WTC11 (cell line): Measurements from ENCODE around the gene SMYD3. TPM values are rescaled to one million over a fixed set of nuclear protein-coding genes. Genes with fewer than 3 reads are reported as not detected.

Experiments used
- ATAC-seq: fragments of 200-7000 bp; cut with Tn5 transposase; 2 replicates; pipeline ENCODE4 v1.10.0; 2021; ENCODE audit warnings: mild to moderate bottlenecking, moderate library complexity
- CTCF ChIA-PET: fragments of 300-600 bp; sonication (Branson Sonifier 250); formaldehyde crosslinking; loops from one replicate; lab custom pipeline; 2021; ENCODE audit warnings: antibody characterized with exemption; lab: Charles Lee
- POLR2A ChIA-PET: fragments of 350-600 bp; sonication (Branson Sonifier 250); formaldehyde crosslinking; loops from one replicate; lab custom pipeline; 2021; ENCODE audit warnings: antibody characterized with exemption; lab: Charles Lee
- DNase-seq: peaks from one replicate; pipeline ENCODE4 v3.0.0; 2021; ENCODE audit warnings: low spot score
- H3K27ac Mint-ChIP-seq: 2 replicates; pipeline ENCODE4 v1.8.0; 2021; ENCODE audit warnings: mixed read lengths
- H3K27me3 Mint-ChIP-seq: 2 replicates; pipeline ENCODE4 v1.8.0; 2021; ENCODE audit warnings: low read depth, mild to moderate bottlenecking, moderate library complexity, mixed read lengths
- H3K36me3 Mint-ChIP-seq: 2 replicates; pipeline ENCODE4 v1.8.0; 2021; ENCODE audit warnings: mixed read lengths
- H3K4me1 Mint-ChIP-seq: 2 replicates; pipeline ENCODE4 v1.8.0; 2022; ENCODE audit warnings: mixed read lengths
- H3K4me3 Mint-ChIP-seq: 2 replicates; pipeline ENCODE4 v1.8.0; 2021; ENCODE audit warnings: mild to moderate bottlenecking, moderate library complexity, mixed read lengths
- H3K9me3 Mint-ChIP-seq: 2 replicates; pipeline ENCODE4 v1.8.0; 2021; ENCODE audit warnings: mixed read lengths
- ATF2 ChIP-seq: sonication (generic); formaldehyde crosslinking; IDR thresholded peaks from 2 replicates; pipeline ENCODE4 v1.8.1; 2022; ENCODE audit warnings: low read depth, missing genetic modification reagents, borderline replicate concordance
- CDX4 ChIP-seq: fragments of 250-450 bp; sonication (Bioruptor Pico); IDR thresholded peaks from 2 replicates; pipeline ENCODE4 v1.9.0; 2021; ENCODE audit warnings: moderate library complexity, mild to moderate bottlenecking, inconsistent platforms, borderline replicate concordance
- CREM ChIP-seq: sonication (generic); formaldehyde crosslinking; IDR thresholded peaks from 2 replicates; pipeline ENCODE4 v1.8.1; 2022; ENCODE audit warnings: mild to moderate bottlenecking, missing genetic modification reagents, moderate library complexity
- GRHL2 ChIP-seq: fragments of 250-450 bp; sonication (Bioruptor Pico); IDR thresholded peaks from 2 replicates; pipeline ENCODE4 v1.8.0; 2022; ENCODE audit warnings: mild to moderate bottlenecking, moderate library complexity; ENCODE audit not compliant: insufficient replicate concordance, severe bottlenecking
- IRF2 ChIP-seq: sonication (generic); formaldehyde crosslinking; IDR thresholded peaks from 2 replicates; pipeline ENCODE4 v1.8.0; 2022; ENCODE audit warnings: low read depth, missing genetic modification reagents, borderline replicate concordance
- JAZF1 ChIP-seq: fragments of 250-450 bp; sonication (Bioruptor Pico); IDR thresholded peaks from 2 replicates; pipeline ENCODE4 v1.9.0; 2021; ENCODE audit warnings: moderate library complexity, mild to moderate bottlenecking, inconsistent platforms
- MXD4 ChIP-seq: fragments of 250-450 bp; sonication (Bioruptor Pico); IDR thresholded peaks from 2 replicates; pipeline ENCODE4 v1.8.0; 2021; ENCODE audit warnings: mild to moderate bottlenecking, moderate library complexity, borderline replicate concordance
- NR2C2 ChIP-seq: sonication (generic); formaldehyde crosslinking; IDR thresholded peaks from 2 replicates; pipeline ENCODE4 v1.8.0; 2022; ENCODE audit warnings: mild to moderate bottlenecking, missing genetic modification reagents
- NR3C1 ChIP-seq: sonication (generic); formaldehyde crosslinking; conservative IDR thresholded peaks from 2 replicates; pipeline ENCODE4 v1.8.1; 2023; ENCODE audit warnings: low read depth, mild to moderate bottlenecking, missing genetic modification reagents
- SMAD3 ChIP-seq: sonication (generic); formaldehyde crosslinking; IDR thresholded peaks from 2 replicates; pipeline ENCODE4 v1.8.0; 2022; ENCODE audit warnings: missing genetic modification reagents, mild to moderate bottlenecking, borderline replicate concordance
- SMAD4 ChIP-seq: sonication (generic); formaldehyde crosslinking; IDR thresholded peaks from 2 replicates; pipeline ENCODE4 v1.8.0; 2022; ENCODE audit warnings: mild to moderate bottlenecking, missing genetic modification reagents
- SOX15 ChIP-seq: fragments of 250-450 bp; sonication (Bioruptor Pico); IDR thresholded peaks from 2 replicates; pipeline ENCODE4 v1.9.0; 2021; ENCODE audit warnings: mild to moderate bottlenecking
- TCF7 ChIP-seq: sonication (generic); formaldehyde crosslinking; IDR thresholded peaks from 2 replicates; pipeline ENCODE4 v1.8.0; 2022; ENCODE audit warnings: mild to moderate bottlenecking, low read depth, missing genetic modification reagents, moderate library complexity
- TEAD1 ChIP-seq: sonication (generic); formaldehyde crosslinking; IDR thresholded peaks from 2 replicates; pipeline ENCODE4 v1.8.0; 2022; ENCODE audit warnings: mild to moderate bottlenecking, missing genetic modification reagents
- USF1 ChIP-seq: sonication (generic); formaldehyde crosslinking; IDR thresholded peaks from 2 replicates; pipeline ENCODE4 v1.8.0; 2022; ENCODE audit warnings: mild to moderate bottlenecking, missing genetic modification reagents
- ZNF281 ChIP-seq: sonication (generic); formaldehyde crosslinking; IDR thresholded peaks from 2 replicates; pipeline ENCODE4 v1.8.0; 2023; ENCODE audit warnings: mild to moderate bottlenecking, missing genetic modification reagents
- ZNF532 ChIP-seq: fragments of 250-450 bp; sonication (Bioruptor Pico); IDR thresholded peaks from 2 replicates; pipeline ENCODE4 v1.9.0; 2021; ENCODE audit warnings: mild to moderate bottlenecking, borderline replicate concordance
- total RNA-seq: library from RNA; stranded (reverse); gene quantifications from 3 replicates; pipeline ENCODE4 v1.2.3, GENCODE V29; 2021
- TF ChIP-seq, protein P1 (sequence below): fragments of 250-450 bp; sonication (Bioruptor Pico); conservative IDR thresholded peaks from 2 replicates; pipeline ENCODE4 v1.9.0; 2021; ENCODE audit warnings: mild to moderate bottlenecking
- TF ChIP-seq, protein P2 (sequence below): sonication (generic); formaldehyde crosslinking; conservative IDR thresholded peaks from 2 replicates; pipeline ENCODE4 v1.8.1; 2022; ENCODE audit warnings: mild to moderate bottlenecking, missing genetic modification reagents
- TF ChIP-seq, protein P3 (sequence below): sonication (generic); formaldehyde crosslinking; IDR thresholded peaks from 2 replicates; pipeline ENCODE4 v1.8.1; 2023; ENCODE audit warnings: mild to moderate bottlenecking, missing genetic modification reagents, moderate library complexity

The SMYD3 gene
- total RNA-seq, 1 experiment from 2014 or later = 21.4 TPM

GRCh38 chr1:246210756-246211155 lies 296.3 kb downstream of the SMYD3 start:
- H3K27me3 Mint-ChIP-seq = no peaks in the 10 kb centered on the region
- TF ChIP-seq USF1 (CRISPR knock-in tag) (no peak), ATF2 (CRISPR knock-in tag) (no peak), JAZF1 (CRISPR knock-in tag) (no peak), CREM (CRISPR knock-in tag) (no peak), SMAD4 (no peak), TEAD1 (CRISPR knock-in tag) (no peak), SOX15 (CRISPR knock-in tag) (no peak), SMAD3 (CRISPR knock-in tag) (no peak), ZNF532 (CRISPR knock-in tag) (no peak)
- ATAC-seq (peak; percentile 78), DNase-seq (peak; percentile 31)
- CTCF ChIA-PET = no interaction called here
- no peaks in the 10 kb centered on the region for H3K36me3 Mint-ChIP-seq
- H3K9me3 Mint-ChIP-seq = no peaks in the 10 kb centered on the region
- H3K4me3 Mint-ChIP-seq = no peak overlapping the region
- H3K4me1 Mint-ChIP-seq = peaks cover 3% of the 10 kb centered on the region
- POLR2A ChIA-PET = no interaction called here
- no peak overlapping the region for H3K27ac Mint-ChIP-seq

GRCh38 chr1:246208105-246208504 lies 299.0 kb downstream of the SMYD3 start:
- no peak for ATAC-seq
- H3K4me1 Mint-ChIP-seq = peaks cover 9% of the 10 kb centered on the region
- H3K4me3 Mint-ChIP-seq = no peak overlapping the region
- no peak overlapping the region for H3K27ac Mint-ChIP-seq
- ChIA-PET CTCF (no interaction called here), POLR2A (no interaction called here)
- no peaks in the 10 kb centered on the region for H3K9me3 Mint-ChIP-seq
- no peaks in the 10 kb centered on the region for H3K36me3 Mint-ChIP-seq
- no peak for DNase-seq
- H3K27me3 Mint-ChIP-seq = no peaks in the 10 kb centered on the region
- TF ChIP-seq GRHL2 (CRISPR knock-in tag) (no peak), NR2C2 (CRISPR knock-in tag) (no peak), ZNF281 (no peak), MXD4 (CRISPR knock-in tag) (no peak), NR3C1 (CRISPR knock-in tag) (no peak), TCF7 (no peak), CDX4 (CRISPR knock-in tag) (no peak), USF1 (CRISPR knock-in tag) (no peak), IRF2 (no peak)
- TF ChIP-seq, protein P1, sequence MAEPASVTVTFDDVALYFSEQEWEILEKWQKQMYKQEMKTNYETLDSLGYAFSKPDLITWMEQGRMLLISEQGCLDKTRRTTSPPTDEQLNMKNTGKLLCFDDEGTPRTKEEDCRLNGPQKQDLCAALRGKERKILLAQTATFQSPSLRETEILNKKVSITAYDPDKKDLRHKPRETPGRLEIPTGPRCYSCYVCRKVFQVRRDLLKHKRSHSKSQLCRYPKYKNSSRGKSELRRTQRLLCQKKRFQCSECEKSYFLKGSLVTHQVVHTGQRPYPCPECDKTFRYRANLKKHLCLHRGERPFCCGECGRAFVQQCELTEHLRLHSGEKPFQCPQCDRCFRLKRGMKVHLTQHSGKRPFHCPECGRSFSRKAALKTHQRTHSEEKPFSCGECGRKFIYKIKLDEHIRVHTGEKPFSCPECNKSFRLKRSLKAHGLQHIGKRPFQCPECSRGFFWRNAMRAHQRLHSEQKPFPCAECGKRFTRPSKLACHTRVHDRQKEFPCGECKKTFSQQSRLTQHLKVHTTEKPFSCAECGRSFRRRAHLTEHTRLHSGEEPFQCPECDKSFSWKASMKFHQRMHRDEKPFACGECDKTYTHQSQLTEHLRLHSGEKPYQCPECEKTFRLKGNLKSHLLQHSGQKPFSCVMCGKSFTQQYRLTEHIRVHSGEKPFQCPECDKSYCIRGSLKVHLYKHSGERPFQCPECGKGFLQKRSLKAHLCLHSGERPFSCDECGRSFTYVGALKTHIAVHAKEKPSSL (CRISPR knock-in tag) = no peak
- TF ChIP-seq, protein P2, sequence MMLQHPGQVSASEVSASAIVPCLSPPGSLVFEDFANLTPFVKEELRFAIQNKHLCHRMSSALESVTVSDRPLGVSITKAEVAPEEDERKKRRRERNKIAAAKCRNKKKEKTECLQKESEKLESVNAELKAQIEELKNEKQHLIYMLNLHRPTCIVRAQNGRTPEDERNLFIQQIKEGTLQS (CRISPR knock-in tag) = no peak
- TF ChIP-seq, protein P3, sequence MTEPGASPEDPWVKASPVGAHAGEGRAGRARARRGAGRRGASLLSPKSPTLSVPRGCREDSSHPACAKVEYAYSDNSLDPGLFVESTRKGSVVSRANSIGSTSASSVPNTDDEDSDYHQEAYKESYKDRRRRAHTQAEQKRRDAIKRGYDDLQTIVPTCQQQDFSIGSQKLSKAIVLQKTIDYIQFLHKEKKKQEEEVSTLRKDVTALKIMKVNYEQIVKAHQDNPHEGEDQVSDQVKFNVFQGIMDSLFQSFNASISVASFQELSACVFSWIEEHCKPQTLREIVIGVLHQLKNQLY (CRISPR knock-in tag) = no peak
